HEK293 (cell line): ENCODE data around the gene PBX2.

Experiments used
- CTCF ChIA-PET: fragments of 350-600 bp; formaldehyde crosslinking; extraction: SDS; loops from one replicate; lab custom pipeline; 2021; ENCODE audit warnings: antibody characterized with exemption; lab: Yijun Ruan, JAX
- POLR2A ChIA-PET: fragments of 300-600 bp; formaldehyde crosslinking; extraction: SDS; loops from one replicate; lab custom pipeline; 2020; ENCODE audit warnings: antibody characterized with exemption, inconsistent platforms; lab: Yijun Ruan, JAX
- H3K27ac ChIP-seq: fragments of 200-500 bp; sonication (Bioruptor generic); 2 replicates; pipeline ENCODE4 v1.5.1; 2014; ENCODE audit warnings: low read depth, low read length, control low read depth, inconsistent platforms; ENCODE audit errors: extremely low read depth
- H3K36me3 ChIP-seq, 2 experiments: fragments of 200-500 bp in 1 of 2; sonication (Bioruptor generic) in 1 of 2; 1 replicate in 1 of 2; 2 replicates in 1 of 2; pipeline ENCODE4 v1.5.1; 2014 to 2017; ENCODE audit warnings: inconsistent platforms in 2 of 2, low read length in 2 of 2; ENCODE audit not compliant: control insufficient read depth in 2 of 2, insufficient read depth in 1 of 2
- H3K4me1 ChIP-seq: fragments of 200-500 bp; sonication (Bioruptor generic); 2 replicates; pipeline ENCODE4 v1.5.1; 2014; ENCODE audit warnings: mild to moderate bottlenecking, low read length, inconsistent platforms; ENCODE audit not compliant: control insufficient read depth, insufficient read depth
- H3K4me3 ChIP-seq: 2 replicates; pipeline ENCODE4 v1.5.1; 2011; ENCODE audit warnings: low read depth, mild to moderate bottlenecking, control low read depth, low read length, moderate library complexity
- H3K9me3 ChIP-seq: fragments of 200-500 bp; sonication (Bioruptor generic); 2 replicates; pipeline ENCODE4 v1.5.1; 2014; ENCODE audit warnings: low read depth, low read length, inconsistent platforms; ENCODE audit not compliant: control insufficient read depth, insufficient read depth
- FEZF1 ChIP-seq: fragments of 450-650 bp; formaldehyde crosslinking; IDR thresholded peaks from 2 replicates; pipeline ENCODE4 v1.5.1; 2016; ENCODE audit warnings: missing biosample characterization, missing genetic modification characterization
- GLIS1 ChIP-seq: fragments of 450-650 bp; formaldehyde crosslinking; IDR thresholded peaks from 2 replicates; pipeline ENCODE4 v1.5.1; 2016; ENCODE audit warnings: missing biosample characterization, missing genetic modification characterization
- SP7 ChIP-seq: fragments of 450-650 bp; formaldehyde crosslinking; IDR thresholded peaks from 2 replicates; pipeline ENCODE4 v1.5.1; 2016; ENCODE audit warnings: missing biosample characterization, missing genetic modification characterization
- ZBTB17 ChIP-seq: fragments of 450-650 bp; formaldehyde crosslinking; IDR thresholded peaks from 2 replicates; pipeline ENCODE4 v1.5.1; 2016; ENCODE audit warnings: missing biosample characterization, missing genetic modification characterization
- ZBTB21 ChIP-seq: fragments of 450-650 bp; formaldehyde crosslinking; IDR thresholded peaks from 2 replicates; pipeline ENCODE4 v1.5.1; 2017; ENCODE audit warnings: missing biosample characterization, missing genetic modification characterization
- ZBTB8A ChIP-seq: fragments of 450-650 bp; formaldehyde crosslinking; IDR thresholded peaks from 2 replicates; pipeline ENCODE4 v1.5.1; 2016; ENCODE audit warnings: missing biosample characterization, missing genetic modification characterization
- ZIC2 ChIP-seq: fragments of 450-650 bp; formaldehyde crosslinking; IDR thresholded peaks from 2 replicates; pipeline ENCODE4 v1.5.1; 2016; ENCODE audit warnings: missing biosample characterization, missing genetic modification characterization
- ZNF114 ChIP-seq: fragments of 450-650 bp; formaldehyde crosslinking; IDR thresholded peaks from 2 replicates; pipeline ENCODE4 v1.5.0; 2017; ENCODE audit warnings: missing biosample characterization, missing genetic modification characterization
- ZNF184 ChIP-seq: fragments of 450-650 bp; IDR thresholded peaks from 2 replicates; pipeline ENCODE4 v1.5.1; 2018; ENCODE audit warnings: missing biosample characterization, mild to moderate bottlenecking, missing genetic modification characterization
- ZNF19 ChIP-seq: fragments of 450-650 bp; formaldehyde crosslinking; IDR thresholded peaks from 2 replicates; pipeline ENCODE4; 2016; ENCODE audit warnings: missing biosample characterization, missing genetic modification characterization, low read depth
- ZNF211 ChIP-seq: fragments of 450-650 bp; formaldehyde crosslinking; IDR thresholded peaks from 2 replicates; pipeline ENCODE4 v1.5.1; 2016; ENCODE audit warnings: low read depth, missing biosample characterization, missing genetic modification characterization
- ZNF324 ChIP-seq: fragments of 450-650 bp; formaldehyde crosslinking; IDR thresholded peaks from 2 replicates; pipeline ENCODE4 v1.5.1; 2016; ENCODE audit warnings: missing biosample characterization, missing genetic modification characterization
- ZNF416 ChIP-seq: fragments of 450-650 bp; formaldehyde crosslinking; IDR thresholded peaks from 2 replicates; pipeline ENCODE4 v1.5.1; 2016; ENCODE audit warnings: missing biosample characterization, missing genetic modification characterization
- ZNF501 ChIP-seq: fragments of 450-650 bp; formaldehyde crosslinking; IDR thresholded peaks from 2 replicates; pipeline ENCODE4 v1.5.1; 2016; ENCODE audit warnings: missing biosample characterization, missing genetic modification characterization
- ZNF600 ChIP-seq: fragments of 450-650 bp; formaldehyde crosslinking; IDR thresholded peaks from 2 replicates; pipeline ENCODE4 v1.5.1; 2016; ENCODE audit warnings: missing biosample characterization, missing genetic modification characterization
- ZNF837 ChIP-seq: fragments of 450-650 bp; formaldehyde crosslinking; IDR thresholded peaks from 2 replicates; pipeline ENCODE4 v1.5.1; 2016; ENCODE audit warnings: missing biosample characterization, missing genetic modification characterization
- TF ChIP-seq, protein P1 (sequence below): fragments of 450-650 bp; formaldehyde crosslinking; IDR thresholded peaks from 2 replicates; pipeline ENCODE4 v1.5.1; 2016; ENCODE audit warnings: missing biosample characterization, missing genetic modification characterization
- TF ChIP-seq, protein P2 (sequence below): fragments of 450-650 bp; formaldehyde crosslinking; IDR thresholded peaks from 2 replicates; pipeline ENCODE4 v1.5.1; 2017; ENCODE audit warnings: missing biosample characterization, missing genetic modification characterization
- TF ChIP-seq, protein P3 (sequence below): sonication (generic); formaldehyde crosslinking; IDR thresholded peaks from 2 replicates; pipeline ENCODE4 v1.8.1; 2022; ENCODE audit warnings: mild to moderate bottlenecking, moderate library complexity, missing genetic modification reagents
- TF ChIP-seq, protein P4 (sequence below): fragments of 450-650 bp; formaldehyde crosslinking; IDR thresholded peaks from 2 replicates; pipeline ENCODE4 v1.5.1; 2016; ENCODE audit warnings: missing biosample characterization, missing genetic modification characterization
- TF ChIP-seq, protein P5 (sequence below): fragments of 450-650 bp; formaldehyde crosslinking; IDR thresholded peaks from 2 replicates; pipeline ENCODE4 v1.5.1; 2016; ENCODE audit warnings: missing biosample characterization, missing genetic modification characterization
- TF ChIP-seq, protein P6 (sequence below): fragments of 450-650 bp; IDR thresholded peaks from 2 replicates; pipeline ENCODE4 v1.5.1; 2018; ENCODE audit warnings: missing biosample characterization, missing genetic modification characterization

Gene PBX2

DNA sequence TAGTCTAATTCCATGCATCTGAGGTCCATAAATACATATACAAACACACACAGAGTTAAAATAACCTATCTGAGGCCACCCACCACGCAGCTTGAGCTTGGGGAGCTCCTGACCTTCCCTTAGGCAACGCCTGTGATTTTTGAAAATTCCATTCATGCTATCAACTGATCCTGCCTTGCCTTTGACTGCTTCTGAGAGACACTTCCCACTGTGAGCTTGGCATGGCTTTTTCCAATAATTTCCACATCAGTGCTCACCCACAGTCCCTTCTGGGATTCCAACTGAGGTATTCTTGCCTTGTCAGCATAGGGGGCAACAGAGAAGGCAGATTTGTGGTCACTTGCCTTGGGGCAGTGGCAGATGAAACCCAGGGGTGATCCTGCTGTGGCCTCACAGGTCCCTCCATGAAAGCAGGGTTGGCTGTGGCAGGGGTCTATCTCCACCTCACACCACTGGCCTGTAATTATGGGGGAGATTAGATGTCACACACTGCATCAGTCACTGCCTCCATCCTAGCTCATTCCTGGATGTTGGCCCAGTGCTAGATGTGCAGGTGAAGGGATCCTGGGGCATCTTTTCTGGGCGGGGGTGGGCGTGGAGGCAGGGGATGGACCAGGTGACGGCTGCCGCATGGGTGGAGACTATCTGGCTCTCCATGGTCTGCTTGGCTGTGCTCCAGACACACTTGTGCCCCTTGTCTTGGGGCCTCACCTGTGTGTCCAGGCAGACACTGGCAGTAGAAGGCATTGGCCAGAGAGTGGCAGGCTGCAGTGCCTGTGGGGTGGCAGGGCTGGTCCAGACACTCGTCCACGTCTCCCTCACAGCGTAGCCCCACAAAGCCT is 13.6 kb upstream of the PBX2 start (continued):
- TF ChIP-seq, protein P1, sequence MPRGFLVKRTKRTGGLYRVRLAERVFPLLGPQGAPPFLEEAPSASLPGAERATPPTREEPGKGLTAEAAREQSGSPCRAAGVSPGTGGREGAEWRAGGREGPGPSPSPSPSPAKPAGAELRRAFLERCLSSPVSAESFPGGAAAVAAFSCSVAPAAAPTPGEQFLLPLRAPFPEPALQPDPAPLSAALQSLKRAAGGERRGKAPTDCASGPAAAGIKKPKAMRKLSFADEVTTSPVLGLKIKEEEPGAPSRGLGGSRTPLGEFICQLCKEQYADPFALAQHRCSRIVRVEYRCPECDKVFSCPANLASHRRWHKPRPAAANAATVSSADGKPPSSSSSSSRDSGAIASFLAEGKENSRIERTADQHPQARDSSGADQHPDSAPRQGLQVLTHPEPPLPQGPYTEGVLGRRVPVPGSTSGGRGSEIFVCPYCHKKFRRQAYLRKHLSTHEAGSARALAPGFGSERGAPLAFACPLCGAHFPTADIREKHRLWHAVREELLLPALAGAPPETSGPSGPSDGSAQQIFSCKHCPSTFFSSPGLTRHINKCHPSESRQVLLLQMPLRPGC (tag by site-specific recombination): no peak
- TF ChIP-seq FEZF1 (tag by site-specific recombination) (peak; percentile 72), ZBTB17 (tag by site-specific recombination) (peak; percentile 68), SP7 (tag by site-specific recombination) (peak; percentile 57; the same call in 1 of the 2 replicates), ZIC2 (tag by site-specific recombination) (peak; percentile 100), GLIS1 (0 out of 2 replicates have a peak, but pooled peaks have one; percentile 25), ZNF184 (tag by site-specific recombination) (no peak), ZNF19 (tag by site-specific recombination) (no peak), ZBTB8A (tag by site-specific recombination) (0 out of 2 replicates have a peak, but pooled peaks have one; percentile 24)
- TF ChIP-seq, protein P2, sequence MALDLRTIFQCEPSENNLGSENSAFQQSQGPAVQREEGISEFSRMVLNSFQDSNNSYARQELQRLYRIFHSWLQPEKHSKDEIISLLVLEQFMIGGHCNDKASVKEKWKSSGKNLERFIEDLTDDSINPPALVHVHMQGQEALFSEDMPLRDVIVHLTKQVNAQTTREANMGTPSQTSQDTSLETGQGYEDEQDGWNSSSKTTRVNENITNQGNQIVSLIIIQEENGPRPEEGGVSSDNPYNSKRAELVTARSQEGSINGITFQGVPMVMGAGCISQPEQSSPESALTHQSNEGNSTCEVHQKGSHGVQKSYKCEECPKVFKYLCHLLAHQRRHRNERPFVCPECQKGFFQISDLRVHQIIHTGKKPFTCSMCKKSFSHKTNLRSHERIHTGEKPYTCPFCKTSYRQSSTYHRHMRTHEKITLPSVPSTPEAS (tag by site-specific recombination): no peak

DNA sequence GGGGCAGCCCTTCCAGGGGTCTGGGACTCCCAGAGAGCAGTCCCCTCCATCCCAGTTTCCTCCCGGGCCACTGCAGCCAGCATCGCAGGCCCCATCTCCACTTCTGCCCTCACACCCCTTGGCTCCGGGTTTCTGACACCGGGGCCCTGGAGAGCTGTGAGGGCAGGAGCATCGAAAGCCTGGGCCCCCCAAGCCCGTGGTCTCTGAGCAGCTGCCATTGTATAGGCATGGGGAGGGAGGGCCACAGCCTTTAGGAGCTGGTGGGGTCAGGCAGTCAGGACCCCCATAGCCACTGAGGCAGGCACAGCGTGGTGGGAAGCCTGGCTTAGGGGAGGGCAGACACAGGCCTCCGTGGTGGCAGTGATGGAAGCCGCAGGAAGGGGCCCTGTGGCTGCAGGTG is 12.2 kb upstream of the PBX2 start:
- Histone ChIP-seq H3K4me3 (no peak overlapping the region), H3K27ac (no peak overlapping the region), H3K4me1 (peaks cover 6% of the 10 kb centered on the region; the same call in 1 of the 2 replicates), H3K36me3 (no peaks in the 10 kb centered on the region), H3K9me3 (no peaks in the 10 kb centered on the region)
- ChIA-PET POLR2A (interaction anchor here (1.7 kb wide), 1 partner anchor 12 kb away, joined by 6 read pairs; the partner anchor contains the start of gene PBX2), CTCF (interaction anchor here (1.6 to 1.9 kb wide), 2 partner anchors 52 to 83 kb away, joined by 7 to 9 read pairs; no protein-coding TSS in a partner anchor)
- TF ChIP-seq ZNF114 (tag by site-specific recombination) (no peak), ZIC2 (tag by site-specific recombination) (peak; percentile 12; the same call in 1 of the 2 replicates)
- TF ChIP-seq, protein P3, sequence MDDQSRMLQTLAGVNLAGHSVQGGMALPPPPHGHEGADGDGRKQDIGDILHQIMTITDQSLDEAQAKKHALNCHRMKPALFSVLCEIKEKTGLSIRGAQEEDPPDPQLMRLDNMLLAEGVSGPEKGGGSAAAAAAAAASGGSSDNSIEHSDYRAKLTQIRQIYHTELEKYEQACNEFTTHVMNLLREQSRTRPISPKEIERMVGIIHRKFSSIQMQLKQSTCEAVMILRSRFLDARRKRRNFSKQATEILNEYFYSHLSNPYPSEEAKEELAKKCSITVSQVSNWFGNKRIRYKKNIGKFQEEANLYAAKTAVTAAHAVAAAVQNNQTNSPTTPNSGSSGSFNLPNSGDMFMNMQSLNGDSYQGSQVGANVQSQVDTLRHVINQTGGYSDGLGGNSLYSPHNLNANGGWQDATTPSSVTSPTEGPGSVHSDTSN (CRISPR knock-in tag): 0 out of 2 replicates have a peak, but pooled peaks have one; percentile 36

DNA sequence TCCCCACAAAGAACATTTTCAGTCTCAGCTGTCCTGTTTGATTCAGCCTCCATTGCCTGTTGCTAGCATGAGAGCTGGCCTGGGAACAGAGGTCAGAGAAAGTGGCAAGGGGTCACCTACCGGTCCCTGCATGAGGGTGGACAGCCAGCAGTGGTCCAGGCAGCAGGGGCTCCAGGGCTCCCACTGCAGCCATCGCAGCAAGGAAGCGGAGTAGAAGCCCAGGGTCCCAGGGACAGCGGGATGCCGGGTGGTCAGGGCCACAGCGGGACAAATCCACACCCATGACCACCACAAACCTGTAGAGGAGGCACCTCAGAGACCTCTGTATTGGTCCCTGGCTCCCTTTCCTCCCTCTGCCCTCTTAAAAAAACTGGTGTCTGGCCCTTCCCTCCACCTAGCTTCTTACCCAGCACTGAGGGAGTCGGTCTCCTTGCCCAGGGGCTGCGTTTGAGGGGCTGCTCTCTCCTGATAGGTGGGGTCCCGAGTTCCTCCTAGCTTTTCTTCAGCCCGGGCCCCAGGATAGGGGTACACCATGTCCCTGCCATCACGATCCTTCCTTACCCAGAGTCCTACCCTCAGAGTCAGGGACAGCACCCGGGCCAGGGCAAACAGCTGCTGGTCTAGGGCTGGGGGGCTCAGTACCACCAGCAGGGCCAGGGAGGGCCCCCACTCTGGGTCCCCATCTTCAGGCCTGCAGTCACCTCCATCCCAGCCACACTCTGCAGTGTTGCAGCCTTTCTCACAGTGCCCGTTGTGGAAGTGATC is 10.9 kb upstream of the PBX2 start:
- CTCF ChIA-PET: no interaction called here
- H3K36me3 ChIP-seq: no peaks in the 10 kb centered on the region
- peaks cover 6% of the 10 kb centered on the region; the same call in 1 of the 2 replicates for H3K4me1 ChIP-seq
- H3K9me3 ChIP-seq: no peaks in the 10 kb centered on the region
- no peak overlapping the region for H3K27ac ChIP-seq
- H3K4me3 ChIP-seq: no peak overlapping the region
- POLR2A ChIA-PET: no interaction called here
- TF ChIP-seq ZNF416: no peak
- no peak for TF ChIP-seq ZNF501 (tag by site-specific recombination)
- TF ChIP-seq, protein P4, sequence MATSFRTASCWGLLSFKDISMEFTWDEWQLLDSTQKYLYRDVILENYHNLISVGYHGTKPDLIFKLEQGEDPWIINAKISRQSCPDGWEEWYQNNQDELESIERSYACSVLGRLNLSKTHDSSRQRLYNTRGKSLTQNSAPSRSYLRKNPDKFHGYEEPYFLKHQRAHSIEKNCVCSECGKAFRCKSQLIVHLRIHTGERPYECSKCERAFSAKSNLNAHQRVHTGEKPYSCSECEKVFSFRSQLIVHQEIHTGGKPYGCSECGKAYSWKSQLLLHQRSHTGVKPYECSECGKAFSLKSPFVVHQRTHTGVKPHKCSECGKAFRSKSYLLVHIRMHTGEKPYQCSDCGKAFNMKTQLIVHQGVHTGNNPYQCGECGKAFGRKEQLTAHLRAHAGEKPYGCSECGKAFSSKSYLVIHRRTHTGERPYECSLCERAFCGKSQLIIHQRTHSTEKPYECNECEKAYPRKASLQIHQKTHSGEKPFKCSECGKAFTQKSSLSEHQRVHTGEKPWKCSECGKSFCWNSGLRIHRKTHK (tag by site-specific recombination): no peak
- no peak for TF ChIP-seq ZNF324 (tag by site-specific recombination)
- TF ChIP-seq ZBTB17 (tag by site-specific recombination): no peak
- TF ChIP-seq ZBTB21 (tag by site-specific recombination): no peak
- TF ChIP-seq, protein P5, sequence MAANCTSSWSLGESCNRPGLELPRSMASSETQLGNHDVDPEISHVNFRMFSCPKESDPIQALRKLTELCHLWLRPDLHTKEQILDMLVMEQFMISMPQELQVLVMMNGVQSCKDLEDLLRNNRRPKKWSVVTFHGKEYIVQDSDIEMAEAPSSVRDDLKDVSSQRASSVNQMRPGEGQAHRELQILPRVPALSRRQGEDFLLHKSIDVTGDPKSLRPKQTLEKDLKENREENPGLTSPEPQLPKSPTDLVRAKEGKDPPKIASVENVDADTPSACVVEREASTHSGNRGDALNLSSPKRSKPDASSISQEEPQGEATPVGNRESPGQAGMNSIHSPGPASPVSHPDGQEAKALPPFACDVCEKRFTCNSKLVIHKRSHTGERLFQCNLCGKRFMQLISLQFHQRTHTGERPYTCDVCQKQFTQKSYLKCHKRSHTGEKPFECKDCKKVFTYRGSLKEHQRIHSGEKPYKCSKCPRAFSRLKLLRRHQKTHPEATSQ (tag by site-specific recombination): no peak
- TF ChIP-seq ZNF600: no peak
- no peak for TF ChIP-seq ZNF211
- no peak for TF ChIP-seq ZNF837 (tag by site-specific recombination)
- TF ChIP-seq, protein P6, sequence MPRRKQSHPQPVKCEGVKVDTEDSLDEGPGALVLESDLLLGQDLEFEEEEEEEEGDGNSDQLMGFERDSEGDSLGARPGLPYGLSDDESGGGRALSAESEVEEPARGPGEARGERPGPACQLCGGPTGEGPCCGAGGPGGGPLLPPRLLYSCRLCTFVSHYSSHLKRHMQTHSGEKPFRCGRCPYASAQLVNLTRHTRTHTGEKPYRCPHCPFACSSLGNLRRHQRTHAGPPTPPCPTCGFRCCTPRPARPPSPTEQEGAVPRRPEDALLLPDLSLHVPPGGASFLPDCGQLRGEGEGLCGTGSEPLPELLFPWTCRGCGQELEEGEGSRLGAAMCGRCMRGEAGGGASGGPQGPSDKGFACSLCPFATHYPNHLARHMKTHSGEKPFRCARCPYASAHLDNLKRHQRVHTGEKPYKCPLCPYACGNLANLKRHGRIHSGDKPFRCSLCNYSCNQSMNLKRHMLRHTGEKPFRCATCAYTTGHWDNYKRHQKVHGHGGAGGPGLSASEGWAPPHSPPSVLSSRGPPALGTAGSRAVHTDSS (tag by site-specific recombination): no peak
